CD4-positive, alpha-beta T cell (primary cell): ENCODE measurements around the gene GOLPH3. TPM values are rescaled to one million over a fixed set of nuclear protein-coding genes. Genes with fewer than 3 reads are reported as not detected.

Experiments
- ATAC-seq: fragments of 200-7000 bp; cut with Tn5 transposase; one replicate; pipeline ENCODE4 v1.10.0; 2022; ENCODE audit warnings: mild to moderate bottlenecking; ENCODE audit not compliant: poor library complexity
- CTCF ChIA-PET: fragments of 350-600 bp; sonication (Branson Sonifier 250); formaldehyde crosslinking; loops from one replicate; lab custom pipeline; 2021; ENCODE audit warnings: antibody characterized with exemption, inconsistent platforms; lab: Charles Lee
- POLR2A ChIA-PET: fragments of 350-600 bp; sonication (Branson Sonifier 250); formaldehyde crosslinking; loops from one replicate; lab custom pipeline; 2021; ENCODE audit warnings: antibody characterized with exemption, inconsistent platforms; lab: Charles Lee
- DNase-seq, 14 experiments: peaks; one replicate each; pipeline ENCODE4 v3.0.0-alpha.2; 2013 to 2020; ENCODE audit warnings: mixed read lengths in 2 of 14
- H3K27ac ChIP-seq, 2 donors: one replicate each; pipeline versions ENCODE4 v1.5.1 to v1.7.0; 2013; ENCODE audit warnings: low read length in 2 of 2, low read depth in 1 of 2, mild to moderate bottlenecking in 1 of 2
- H3K27me3 ChIP-seq, 2 experiments: 1 replicate in 1 of 2; 2 replicates in 1 of 2; pipeline versions ENCODE4 v1.6.1 to v1.7.0; 2013; ENCODE audit warnings: low read length in 2 of 2, control low read depth in 1 of 2, mild to moderate bottlenecking in 1 of 2, moderate library complexity in 1 of 2; ENCODE audit not compliant: insufficient read depth in 2 of 2, control insufficient read depth in 1 of 2
- H3K36me3 ChIP-seq: one replicate; pipeline ENCODE4 v1.6.1; 2013; ENCODE audit warnings: low read length, control low read depth; ENCODE audit not compliant: insufficient read depth
- H3K4me1 ChIP-seq: one replicate; pipeline ENCODE4 v1.6.1; 2013; ENCODE audit warnings: low read length, control low read depth; ENCODE audit not compliant: insufficient read depth
- H3K4me3 ChIP-seq: one replicate; pipeline ENCODE4 v1.5.1; 2013; ENCODE audit warnings: mild to moderate bottlenecking, low read length, moderate library complexity
- H3K9me3 ChIP-seq, 2 experiments: 1 replicate in 1 of 2; 2 replicates in 1 of 2; pipeline versions ENCODE4 v1.6.1 to v1.7.0; 2013; ENCODE audit warnings: low read length in 2 of 2, mild to moderate bottlenecking in 2 of 2, control low read depth in 1 of 2, moderate library complexity in 1 of 2; ENCODE audit not compliant: control insufficient read depth in 1 of 2, insufficient read depth in 1 of 2
- H3K27ac Mint-ChIP-seq: one replicate; pipeline ENCODE4 v1.8.0; 2020; ENCODE audit warnings: mixed read lengths
- H3K27me3 Mint-ChIP-seq: one replicate; pipeline ENCODE4 v1.8.0; 2021; ENCODE audit warnings: mixed read lengths
- H3K36me3 Mint-ChIP-seq: one replicate; pipeline ENCODE4 v1.8.0; 2021; ENCODE audit warnings: low read depth, mixed read lengths
- H3K4me1 Mint-ChIP-seq: one replicate; pipeline ENCODE4 v1.8.0; 2021; ENCODE audit warnings: low read depth, mixed read lengths
- H3K4me3 Mint-ChIP-seq: one replicate; pipeline ENCODE4 v1.8.0; 2020; ENCODE audit warnings: mild to moderate bottlenecking, mixed read lengths
- H3K9me3 Mint-ChIP-seq: one replicate; pipeline ENCODE4 v1.8.0; 2020; ENCODE audit warnings: mixed read lengths
- intact Hi-C, 2 experiments: fragments of 100-400 bp; cut with DNase I in 1 of 2; cut with micrococcal nuclease in 1 of 2; formaldehyde crosslinking; loops; one replicate each; pipeline versions ENCODE4 v1.15.1 to v1.9.0; 2023 to 2025; cut with DNase I, micrococcal nuclease
- total RNA-seq, 174 experiments: library from RNA in 2 of 174; stranded (reverse) in 2 of 174; gene quantifications; one replicate each; pipeline ENCODE4 v1.2.3 and lab custom pipeline; 2021 to 2026
- TF ChIP-seq, protein P1 (sequence below): fragments of 200-600 bp; IDR thresholded peaks from one replicate; pipeline ENCODE4 v1.8.0; 2022; ENCODE audit warnings: antibody characterized with exemption, mild to moderate bottlenecking

Gene GOLPH3
- total RNA-seq, 2 experiments from 2014 or later: 52.0 to 55.4 TPM

GRCh38 chr5:32094691-32095090, 79.4 kb downstream of the GOLPH3 start:
- DNase-seq (no peak), ATAC-seq (no peak)
- ChIA-PET CTCF (no interaction called here), POLR2A (no interaction called here)
- H3K9me3 ChIP-seq: no peaks in the 10 kb centered on the region
- Mint-ChIP-seq H3K36me3 (peaks cover 18% of the 10 kb centered on the region), H3K27me3 (no peaks in the 10 kb centered on the region), H3K27ac (no peak overlapping the region), H3K4me1 (peaks cover 7% of the 10 kb centered on the region), H3K4me3 (no peak overlapping the region), H3K9me3 (no peaks in the 10 kb centered on the region)
- peaks cover 6% of the 10 kb centered on the region for H3K36me3 ChIP-seq
- intact Hi-C loops: loop anchor here in 1 of 2 experiments (5.0 kb wide), 2 partner anchors 267 to 562 kb away; partner anchors contain the start of genes C5orf22 and DROSHA
- H3K27ac ChIP-seq: no peak overlapping the region
- H3K4me3 ChIP-seq: no peak overlapping the region
- H3K4me1 ChIP-seq: peaks cover 6% of the 10 kb centered on the region
- TF ChIP-seq, protein P1, sequence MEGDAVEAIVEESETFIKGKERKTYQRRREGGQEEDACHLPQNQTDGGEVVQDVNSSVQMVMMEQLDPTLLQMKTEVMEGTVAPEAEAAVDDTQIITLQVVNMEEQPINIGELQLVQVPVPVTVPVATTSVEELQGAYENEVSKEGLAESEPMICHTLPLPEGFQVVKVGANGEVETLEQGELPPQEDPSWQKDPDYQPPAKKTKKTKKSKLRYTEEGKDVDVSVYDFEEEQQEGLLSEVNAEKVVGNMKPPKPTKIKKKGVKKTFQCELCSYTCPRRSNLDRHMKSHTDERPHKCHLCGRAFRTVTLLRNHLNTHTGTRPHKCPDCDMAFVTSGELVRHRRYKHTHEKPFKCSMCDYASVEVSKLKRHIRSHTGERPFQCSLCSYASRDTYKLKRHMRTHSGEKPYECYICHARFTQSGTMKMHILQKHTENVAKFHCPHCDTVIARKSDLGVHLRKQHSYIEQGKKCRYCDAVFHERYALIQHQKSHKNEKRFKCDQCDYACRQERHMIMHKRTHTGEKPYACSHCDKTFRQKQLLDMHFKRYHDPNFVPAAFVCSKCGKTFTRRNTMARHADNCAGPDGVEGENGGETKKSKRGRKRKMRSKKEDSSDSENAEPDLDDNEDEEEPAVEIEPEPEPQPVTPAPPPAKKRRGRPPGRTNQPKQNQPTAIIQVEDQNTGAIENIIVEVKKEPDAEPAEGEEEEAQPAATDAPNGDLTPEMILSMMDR: no peak
- H3K27me3 ChIP-seq: no peaks in the 10 kb centered on the region

- CTCF ChIA-PET: interaction anchor here (0.6 to 1.4 kb wide), 5 partner anchors 16 to 606 kb away, joined by 3 to 5 read pairs (median 4); no protein-coding TSS in a partner anchor
- TF ChIP-seq, protein P1: peak; percentile 77
- H3K27me3 ChIP-seq: no peaks in the 10 kb centered on the region
- Mint-ChIP-seq H3K9me3 (no peaks in the 10 kb centered on the region), H3K4me1 (peaks cover 7% of the 10 kb centered on the region), H3K4me3 (no peak overlapping the region), H3K36me3 (peaks cover 10% of the 10 kb centered on the region), H3K27ac (no peak overlapping the region), H3K27me3 (no peaks in the 10 kb centered on the region)
- H3K36me3 ChIP-seq: no peaks in the 10 kb centered on the region
- peaks cover 6% of the 10 kb centered on the region for H3K4me1 ChIP-seq
- ATAC-seq: peak; percentile 93
- no peak overlapping the region for H3K27ac ChIP-seq
- H3K9me3 ChIP-seq: no peaks in the 10 kb centered on the region
- peak; percentile 29 to 79 (median 54) for DNase-seq
- POLR2A ChIA-PET: interaction anchor here (1.0 to 1.5 kb wide), 3 partner anchors 16 to 561 kb away, joined by 3 to 4 read pairs (median 4); partner anchors contain the start of genes C5orf22 and DROSHA
- intact Hi-C loops: loop anchor here (1.0 to 5.0 kb wide), 5 partner anchors 266 to 561 kb away; partner anchors contain the start of genes C5orf22 (in 1 of the 2) and DROSHA (in 1 of the 2)
- H3K4me3 ChIP-seq: no peak overlapping the region
Observed at GRCh38 chr5:32092938-32093812, 80.9 kb downstream of the GOLPH3 start.

DNA sequence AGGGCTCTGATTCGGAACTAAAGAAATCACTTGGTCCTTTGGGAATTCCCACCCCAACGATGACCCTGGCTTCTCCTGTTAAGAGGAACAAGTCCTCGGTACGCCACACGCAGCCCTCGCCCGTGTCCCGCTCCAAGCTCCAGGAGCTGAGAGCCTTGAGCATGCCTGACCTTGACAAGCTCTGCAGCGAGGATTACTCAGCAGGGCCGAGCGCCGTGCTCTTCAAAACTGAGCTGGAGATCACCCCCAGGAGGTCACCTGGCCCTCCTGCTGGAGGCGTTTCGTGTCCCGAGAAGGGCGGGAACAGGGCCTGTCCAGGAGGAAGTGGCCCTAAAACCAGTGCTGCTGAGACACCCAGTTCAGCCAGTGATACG, 83.4 kb downstream of the GOLPH3 start:
- Mint-ChIP-seq H3K27me3 (no peaks in the 10 kb centered on the region), H3K4me1 (peaks cover 7% of the 10 kb centered on the region), H3K4me3 (no peak overlapping the region), H3K36me3 (no peaks in the 10 kb centered on the region), H3K27ac (no peak overlapping the region), H3K9me3 (no peaks in the 10 kb centered on the region)
- peaks cover 6% of the 10 kb centered on the region for H3K4me1 ChIP-seq
- POLR2A ChIA-PET: no interaction called here
- no peaks in the 10 kb centered on the region for H3K36me3 ChIP-seq
- intact Hi-C loops: loop anchor here in 1 of 2 experiments (5.0 kb wide), 2 partner anchors 263 to 558 kb away; partner anchors contain the start of genes C5orf22 and DROSHA
- no peaks in the 10 kb centered on the region for H3K27me3 ChIP-seq
- no peak overlapping the region for H3K4me3 ChIP-seq
- CTCF ChIA-PET: interaction anchor here (0.7 kb wide), 1 partner anchor 17 kb away, joined by 3 read pairs; no protein-coding TSS in a partner anchor
- DNase-seq (no peak), ATAC-seq (no peak)
- no peak overlapping the region for H3K27ac ChIP-seq
- no peaks in the 10 kb centered on the region for H3K9me3 ChIP-seq
- TF ChIP-seq, protein P1: no peak
